ENCODE measurements around the gene IDNK. TPM values are rescaled to one million over a fixed set of nuclear protein-coding genes. Genes with fewer than 3 reads are reported as not detected.

IDNK gene
- polyA plus RNA-seq, 1 donor: 12.9 TPM

- H3K4me1 ChIP-seq (ENCODE audit: control insufficient read depth, insufficient read depth, low read length): peaks cover 16% of the 10 kb centered on the region
- H3K27ac ChIP-seq (ENCODE audit: low read length): no peak overlapping the region
- no peak overlapping the region for H3K4me3 ChIP-seq (ENCODE audit: low read length)
- H3K36me3 ChIP-seq (ENCODE audit: control insufficient read depth, insufficient read depth, low read length): peaks cover 8% of the 10 kb centered on the region
- no peaks in the 10 kb centered on the region for H3K9me3 ChIP-seq (ENCODE audit: control insufficient read depth, low read depth, low read length)
- no peak for DNase-seq
- H3K27me3 ChIP-seq (ENCODE audit: control insufficient read depth, insufficient read depth, low read length): no peaks in the 10 kb centered on the region
- WGBS (ENCODE audit: insufficient coverage, low lambda C conversion rate): 6% methylated on average over 2 of the region's 11 CpGs
These were observed 8.1 kb downstream of the IDNK start for GRCh38 chr9:83630938-83631457.

GRCh38 chr9:83633255-83633654, 10.3 kb downstream of the IDNK start:
- peaks cover 16% of the 10 kb centered on the region for H3K4me1 ChIP-seq (ENCODE audit: control insufficient read depth, insufficient read depth, low read length)
- no peak overlapping the region for H3K4me3 ChIP-seq (ENCODE audit: low read length)
- H3K27ac ChIP-seq (ENCODE audit: low read length): no peak overlapping the region
- no CpG with 5 or more reads among the region's 1 CpG for WGBS (ENCODE audit: insufficient coverage, low lambda C conversion rate)
- H3K27me3 ChIP-seq (ENCODE audit: control insufficient read depth, insufficient read depth, low read length): no peaks in the 10 kb centered on the region
- no peak for DNase-seq
- H3K36me3 ChIP-seq (ENCODE audit: control insufficient read depth, insufficient read depth, low read length): no peaks in the 10 kb centered on the region
- H3K9me3 ChIP-seq (ENCODE audit: control insufficient read depth, low read depth, low read length): no peaks in the 10 kb centered on the region

DNA sequence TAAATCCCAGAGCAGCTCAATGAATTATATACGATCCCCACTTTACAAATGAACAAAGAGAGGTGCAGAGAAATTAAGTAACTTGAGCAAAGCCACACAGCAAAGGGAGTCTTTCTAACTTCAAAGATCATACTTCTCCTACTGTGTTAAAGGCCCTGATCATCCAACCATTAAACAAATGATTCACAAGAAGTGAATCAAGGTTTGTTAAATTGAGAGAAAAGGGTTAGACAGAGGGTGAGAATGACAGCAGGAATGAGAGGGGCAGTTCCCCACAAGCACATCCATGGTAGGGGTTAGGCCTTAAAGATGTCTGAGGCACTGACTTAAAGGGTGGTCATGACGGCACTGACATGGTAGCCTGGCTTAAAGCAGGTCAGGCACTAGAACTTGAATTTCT, 10.7 kb downstream of the IDNK start:
- Histone ChIP-seq H3K27ac (ENCODE audit: low read length) (no peak overlapping the region), H3K4me3 (ENCODE audit: low read length) (no peak overlapping the region), H3K36me3 (ENCODE audit: control insufficient read depth, insufficient read depth, low read length) (no peaks in the 10 kb centered on the region), H3K4me1 (ENCODE audit: control insufficient read depth, insufficient read depth, low read length) (peaks cover 14% of the 10 kb centered on the region), H3K9me3 (ENCODE audit: control insufficient read depth, low read depth, low read length) (no peaks in the 10 kb centered on the region), H3K27me3 (ENCODE audit: control insufficient read depth, insufficient read depth, low read length) (no peaks in the 10 kb centered on the region)
- no CpG with 5 or more reads among the region's 2 CpGs for WGBS (ENCODE audit: insufficient coverage, low lambda C conversion rate)
- no peak for DNase-seq

DNA sequence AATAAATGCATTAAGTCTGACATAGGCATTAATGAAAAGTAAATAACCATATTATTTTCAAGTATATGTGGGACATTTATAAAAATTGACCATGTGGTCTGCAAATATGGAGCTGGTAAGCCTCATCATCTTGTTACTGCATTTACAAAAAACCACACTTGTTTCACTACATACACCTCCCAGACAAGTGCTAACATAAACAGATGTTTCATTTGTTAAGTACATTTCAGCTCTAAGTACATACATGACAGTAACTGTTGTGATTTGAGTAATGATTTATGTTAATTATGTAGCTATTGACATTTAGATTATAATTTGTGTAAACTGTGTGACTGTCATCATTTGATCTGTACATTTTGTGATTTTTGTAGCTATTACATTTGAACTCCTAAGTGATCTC, 13.9 kb downstream of the IDNK start:
- DNase-seq: no peak

GRCh38 chr9:83637389-83637788, 14.4 kb downstream of the IDNK start:
- Histone ChIP-seq H3K36me3 (ENCODE audit: control insufficient read depth, insufficient read depth, low read length) (no peaks in the 10 kb centered on the region), H3K27ac (ENCODE audit: low read length) (no peak overlapping the region), H3K27me3 (ENCODE audit: control insufficient read depth, insufficient read depth, low read length) (no peaks in the 10 kb centered on the region), H3K4me3 (ENCODE audit: low read length) (no peak overlapping the region), H3K9me3 (ENCODE audit: control insufficient read depth, low read depth, low read length) (no peaks in the 10 kb centered on the region), H3K4me1 (ENCODE audit: control insufficient read depth, insufficient read depth, low read length) (no peaks in the 10 kb centered on the region)
- DNase-seq: no peak
- no CpG with 5 or more reads among the region's 1 CpG for WGBS (ENCODE audit: insufficient coverage, low lambda C conversion rate)

More for the DNA sequence above, 13.9 kb downstream of the IDNK start:
- Histone ChIP-seq H3K9me3 (ENCODE audit: control insufficient read depth, low read depth, low read length) (no peaks in the 10 kb centered on the region), H3K27me3 (ENCODE audit: control insufficient read depth, insufficient read depth, low read length) (no peaks in the 10 kb centered on the region), H3K27ac (ENCODE audit: low read length) (no peak overlapping the region), H3K36me3 (ENCODE audit: control insufficient read depth, insufficient read depth, low read length) (no peaks in the 10 kb centered on the region), H3K4me1 (ENCODE audit: control insufficient read depth, insufficient read depth, low read length) (no peaks in the 10 kb centered on the region), H3K4me3 (ENCODE audit: low read length) (no peak overlapping the region)

DNA sequence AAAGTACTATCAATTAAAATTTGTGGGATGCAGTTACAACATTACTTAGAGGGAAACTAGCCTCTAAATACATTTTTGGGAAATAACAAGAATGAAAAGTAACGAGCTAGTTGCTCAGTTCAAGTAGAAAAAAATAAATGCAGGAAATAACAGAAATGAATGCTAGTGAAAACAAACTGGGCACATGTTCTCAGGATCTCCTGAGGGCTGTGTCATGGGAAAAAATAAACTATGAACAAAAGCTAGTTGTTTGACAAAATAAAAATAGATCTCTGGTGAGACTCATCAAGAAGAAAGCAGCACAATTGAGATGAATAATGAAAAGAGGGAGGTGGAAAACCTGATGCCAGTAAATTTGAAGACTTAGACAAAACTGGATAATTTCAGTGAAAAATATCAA, 16.3 kb downstream of the IDNK start:
- Histone ChIP-seq H3K9me3 (ENCODE audit: control insufficient read depth, low read depth, low read length) (no peaks in the 10 kb centered on the region), H3K4me3 (ENCODE audit: low read length) (no peak overlapping the region), H3K27me3 (ENCODE audit: control insufficient read depth, insufficient read depth, low read length) (no peaks in the 10 kb centered on the region), H3K27ac (ENCODE audit: low read length) (no peak overlapping the region), H3K4me1 (ENCODE audit: control insufficient read depth, insufficient read depth, low read length) (no peaks in the 10 kb centered on the region), H3K36me3 (ENCODE audit: control insufficient read depth, insufficient read depth, low read length) (peaks cover 4% of the 10 kb centered on the region)
- no peak for DNase-seq
- 71% methylated on average over 1 of the region's 1 CpG for WGBS (ENCODE audit: insufficient coverage, low lambda C conversion rate)

DNA sequence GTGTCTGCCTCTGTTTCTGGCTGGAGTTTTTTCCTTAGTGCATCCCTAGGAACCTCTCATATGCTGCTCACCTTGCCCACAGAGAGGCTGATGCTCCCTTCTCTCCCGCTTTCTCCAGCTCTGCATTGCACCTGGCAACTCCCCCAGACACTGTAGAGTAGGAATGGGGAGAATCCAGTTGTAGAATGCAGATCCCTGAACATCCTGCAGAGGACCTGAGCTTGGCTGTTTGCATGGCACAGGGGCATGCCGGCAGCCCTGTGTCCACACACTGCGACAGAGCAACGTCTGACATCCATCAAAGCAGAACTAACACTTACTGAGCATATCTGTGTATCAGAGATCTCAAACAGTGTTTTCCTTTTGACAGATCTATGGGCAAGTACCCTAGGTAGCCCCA, 19.9 kb downstream of the IDNK start:
- Histone ChIP-seq H3K36me3 (ENCODE audit: control insufficient read depth, insufficient read depth, low read length) (peaks cover 13% of the 10 kb centered on the region), H3K27me3 (ENCODE audit: control insufficient read depth, insufficient read depth, low read length) (no peaks in the 10 kb centered on the region), H3K27ac (ENCODE audit: low read length) (no peak overlapping the region), H3K4me1 (ENCODE audit: control insufficient read depth, insufficient read depth, low read length) (no peaks in the 10 kb centered on the region), H3K9me3 (ENCODE audit: control insufficient read depth, low read depth, low read length) (no peaks in the 10 kb centered on the region), H3K4me3 (ENCODE audit: low read length) (no peak overlapping the region)
- WGBS (ENCODE audit: insufficient coverage, low lambda C conversion rate): no CpG with 5 or more reads among the region's 4 CpGs
- no peak for DNase-seq

DNA sequence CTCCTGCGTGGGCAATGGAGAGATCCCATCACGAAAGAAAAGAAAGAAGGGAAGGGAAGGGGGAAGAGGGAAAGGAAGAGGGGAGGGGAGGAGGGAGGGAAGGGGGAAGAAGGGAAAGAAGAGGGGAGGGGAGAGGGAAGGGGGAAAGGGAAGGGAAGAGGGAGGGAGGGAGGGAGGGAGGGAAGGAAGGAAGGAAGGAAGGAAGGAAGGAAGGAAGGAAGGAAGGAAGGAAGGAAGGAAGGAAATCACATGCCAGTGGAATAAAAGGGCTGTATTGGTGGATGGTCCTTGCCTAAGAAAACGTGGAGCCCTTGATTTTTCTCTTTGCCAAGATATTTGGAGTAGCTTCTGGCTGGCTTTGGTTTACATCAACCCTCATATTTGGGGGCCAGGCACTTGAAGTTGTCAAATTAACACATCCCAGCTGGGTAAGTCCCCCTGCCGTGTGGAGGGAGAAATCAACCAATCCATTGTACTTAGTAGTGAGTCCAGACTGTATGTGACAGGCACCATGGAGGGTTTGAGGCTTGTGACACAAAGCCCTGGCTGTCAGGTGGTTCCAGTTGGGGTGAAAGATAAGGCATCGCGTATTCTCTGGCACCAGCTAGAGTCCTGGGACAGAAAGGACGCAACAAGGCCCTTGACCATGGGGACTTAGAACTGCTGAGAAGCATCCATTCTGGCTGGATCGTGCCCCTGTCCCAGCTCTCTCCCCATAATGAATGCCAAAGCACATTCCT, 23.7 kb downstream of the IDNK start:
- Histone ChIP-seq H3K4me3 (ENCODE audit: low read length) (no peak overlapping the region), H3K27ac (ENCODE audit: low read length) (no peak overlapping the region), H3K9me3 (ENCODE audit: control insufficient read depth, low read depth, low read length) (no peaks in the 10 kb centered on the region), H3K36me3 (ENCODE audit: control insufficient read depth, insufficient read depth, low read length) (peaks cover 28% of the 10 kb centered on the region), H3K27me3 (ENCODE audit: control insufficient read depth, insufficient read depth, low read length) (no peaks in the 10 kb centered on the region), H3K4me1 (ENCODE audit: control insufficient read depth, insufficient read depth, low read length) (no peaks in the 10 kb centered on the region)
- no CpG with 5 or more reads among the region's 8 CpGs for WGBS (ENCODE audit: insufficient coverage, low lambda C conversion rate)
- DNase-seq: no peak

- Histone ChIP-seq H3K9me3 (ENCODE audit: control insufficient read depth, low read depth, low read length) (no peaks in the 10 kb centered on the region), H3K27ac (ENCODE audit: low read length) (no peak overlapping the region), H3K4me3 (ENCODE audit: low read length) (no peak overlapping the region), H3K36me3 (ENCODE audit: control insufficient read depth, insufficient read depth, low read length) (peaks cover 38% of the 10 kb centered on the region), H3K27me3 (ENCODE audit: control insufficient read depth, insufficient read depth, low read length) (no peaks in the 10 kb centered on the region), H3K4me1 (ENCODE audit: control insufficient read depth, insufficient read depth, low read length) (no peaks in the 10 kb centered on the region)
- 100% methylated on average over 1 of the region's 8 CpGs for WGBS (ENCODE audit: insufficient coverage, low lambda C conversion rate)
- peak; percentile 39 to 45 for DNase-seq
These were observed 26.1 kb downstream of the IDNK start for GRCh38 chr9:83649080-83649479.

DNA sequence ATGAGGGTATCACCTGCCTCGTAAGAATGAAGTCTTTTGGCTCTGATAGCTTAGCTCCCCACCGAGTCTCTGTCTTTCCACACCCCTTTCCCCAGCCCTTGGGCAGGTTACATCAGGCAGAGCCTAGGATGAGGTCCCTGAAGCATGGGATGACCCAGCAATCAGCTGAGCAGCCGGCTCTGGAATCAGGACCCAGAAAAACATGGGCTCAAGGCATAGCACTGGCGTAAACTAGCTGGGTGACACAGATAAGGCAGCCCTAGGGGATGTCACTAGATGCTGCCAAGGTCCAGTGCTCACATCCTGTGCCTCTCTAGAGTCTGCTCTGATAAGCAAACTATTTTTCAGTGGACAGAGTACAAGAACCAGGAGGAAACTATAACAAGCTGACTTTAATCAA, 26.6 kb downstream of the IDNK start:
- no peak for DNase-seq
- no CpG with 5 or more reads among the region's 4 CpGs for WGBS (ENCODE audit: insufficient coverage, low lambda C conversion rate)
- Histone ChIP-seq H3K27me3 (ENCODE audit: control insufficient read depth, insufficient read depth, low read length) (no peaks in the 10 kb centered on the region), H3K4me1 (ENCODE audit: control insufficient read depth, insufficient read depth, low read length) (no peaks in the 10 kb centered on the region), H3K27ac (ENCODE audit: low read length) (no peak overlapping the region), H3K4me3 (ENCODE audit: low read length) (no peak overlapping the region), H3K9me3 (ENCODE audit: control insufficient read depth, low read depth, low read length) (no peaks in the 10 kb centered on the region), H3K36me3 (ENCODE audit: control insufficient read depth, insufficient read depth, low read length) (peaks cover 38% of the 10 kb centered on the region)

GRCh38 chr9:83651558-83651957, 28.6 kb downstream of the IDNK start:
- Histone ChIP-seq H3K27me3 (ENCODE audit: control insufficient read depth, insufficient read depth, low read length) (no peaks in the 10 kb centered on the region), H3K4me1 (ENCODE audit: control insufficient read depth, insufficient read depth, low read length) (no peaks in the 10 kb centered on the region), H3K9me3 (ENCODE audit: control insufficient read depth, low read depth, low read length) (no peaks in the 10 kb centered on the region), H3K27ac (ENCODE audit: low read length) (no peak overlapping the region), H3K36me3 (ENCODE audit: control insufficient read depth, insufficient read depth, low read length) (peaks cover 52% of the 10 kb centered on the region), H3K4me3 (ENCODE audit: low read length) (no peak overlapping the region)
- DNase-seq: no peak
- no CpG with 5 or more reads among the region's 2 CpGs for WGBS (ENCODE audit: insufficient coverage, low lambda C conversion rate)
